ENCODE data around the gene DCUN1D1.

- no peak for TF ChIP-seq CTCF (conservative IDR thresholded peaks at IDR 0.05; ENCODE audit: low read length)
- TF ChIP-seq EZH2phosphoT487 (IDR thresholded peaks at IDR 0.05; ENCODE audit: borderline replicate concordance, low read depth, low read length), result no peak
Observed at GRCh38 chr3:182969853-182970252, 10.5 kb downstream of the DCUN1D1 start.
